Coronary artery (tissue), 2 donors: Measurements from ENCODE around the gene CHMP6.
"Not testable (repeated sequence)": the region's sequence is repeated elsewhere in the genome, so short reads cannot be mapped to it uniquely, and the experiment has no call there.

Source experiments
- DNase-seq: peaks from one replicate; pipeline ENCODE4 v3.0.0-alpha.2; 2017; ENCODE audit warnings: low spot score
- H3K27ac ChIP-seq, 2 donors: fragments of 200-600 bp; sonication (generic); one replicate each; pipeline ENCODE4 v1.5.1; 2016 to 2019
- H3K4me3 ChIP-seq: fragments of 200-600 bp; sonication (generic); 2 replicates; pipeline ENCODE4 v1.5.1; 2016; ENCODE audit warnings: mild to moderate bottlenecking, moderate library complexity
- TF ChIP-seq, protein P1 (sequence below): fragments of 200-600 bp; sonication (generic); IDR thresholded peaks from one replicate; pipeline ENCODE4 v1.5.1; 2019; ENCODE audit warnings: antibody characterized with exemption

The CHMP6 gene

DNA sequence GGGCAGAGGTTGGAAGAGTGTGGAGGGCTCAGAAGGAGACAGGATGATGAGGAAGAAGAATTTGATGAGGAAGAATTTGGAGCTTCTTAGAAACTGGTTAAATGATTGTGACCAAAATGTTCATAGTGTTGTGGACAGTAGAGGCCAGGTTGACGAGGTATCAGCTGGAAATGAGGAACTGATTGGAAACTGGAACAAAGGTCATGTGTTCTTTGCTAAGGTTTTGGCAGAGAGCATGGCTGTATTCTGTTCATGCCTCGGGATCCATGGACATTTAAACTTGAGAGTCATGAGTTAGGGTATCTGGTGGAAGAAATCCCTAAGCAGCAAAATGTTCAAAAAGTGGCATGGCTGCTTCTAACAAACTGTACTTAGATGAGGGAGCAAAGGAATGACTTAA lies 19.3 kb downstream of the CHMP6 start:
- no peak for DNase-seq
- no peak overlapping the region for H3K27ac ChIP-seq
- TF ChIP-seq, protein P1, sequence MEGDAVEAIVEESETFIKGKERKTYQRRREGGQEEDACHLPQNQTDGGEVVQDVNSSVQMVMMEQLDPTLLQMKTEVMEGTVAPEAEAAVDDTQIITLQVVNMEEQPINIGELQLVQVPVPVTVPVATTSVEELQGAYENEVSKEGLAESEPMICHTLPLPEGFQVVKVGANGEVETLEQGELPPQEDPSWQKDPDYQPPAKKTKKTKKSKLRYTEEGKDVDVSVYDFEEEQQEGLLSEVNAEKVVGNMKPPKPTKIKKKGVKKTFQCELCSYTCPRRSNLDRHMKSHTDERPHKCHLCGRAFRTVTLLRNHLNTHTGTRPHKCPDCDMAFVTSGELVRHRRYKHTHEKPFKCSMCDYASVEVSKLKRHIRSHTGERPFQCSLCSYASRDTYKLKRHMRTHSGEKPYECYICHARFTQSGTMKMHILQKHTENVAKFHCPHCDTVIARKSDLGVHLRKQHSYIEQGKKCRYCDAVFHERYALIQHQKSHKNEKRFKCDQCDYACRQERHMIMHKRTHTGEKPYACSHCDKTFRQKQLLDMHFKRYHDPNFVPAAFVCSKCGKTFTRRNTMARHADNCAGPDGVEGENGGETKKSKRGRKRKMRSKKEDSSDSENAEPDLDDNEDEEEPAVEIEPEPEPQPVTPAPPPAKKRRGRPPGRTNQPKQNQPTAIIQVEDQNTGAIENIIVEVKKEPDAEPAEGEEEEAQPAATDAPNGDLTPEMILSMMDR: no peak
- H3K4me3 ChIP-seq: no peak overlapping the region

DNA sequence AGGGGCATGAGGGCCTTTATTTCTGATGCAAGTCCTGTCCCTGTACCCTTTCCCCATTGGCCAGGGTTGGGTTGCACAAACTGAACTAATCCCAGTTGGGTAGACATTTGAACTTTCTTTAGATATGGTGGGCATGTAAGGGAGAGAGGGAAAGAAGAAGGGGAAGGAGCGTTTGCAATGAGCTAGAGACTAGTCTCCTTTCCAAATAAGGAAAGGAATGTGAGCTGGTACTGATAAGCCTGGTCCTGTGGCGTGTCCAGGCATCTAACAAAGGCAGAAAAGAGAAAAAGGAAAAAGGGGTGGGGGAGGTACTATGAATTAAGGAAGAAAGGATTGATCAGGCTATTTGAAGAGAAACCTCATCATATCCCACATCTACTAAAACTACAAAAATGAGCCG lies 20.3 kb downstream of the CHMP6 start:
- TF ChIP-seq, protein P1: no peak
- Histone ChIP-seq H3K4me3 (no peak overlapping the region), H3K27ac (no peak overlapping the region)
- no peak for DNase-seq

DNA sequence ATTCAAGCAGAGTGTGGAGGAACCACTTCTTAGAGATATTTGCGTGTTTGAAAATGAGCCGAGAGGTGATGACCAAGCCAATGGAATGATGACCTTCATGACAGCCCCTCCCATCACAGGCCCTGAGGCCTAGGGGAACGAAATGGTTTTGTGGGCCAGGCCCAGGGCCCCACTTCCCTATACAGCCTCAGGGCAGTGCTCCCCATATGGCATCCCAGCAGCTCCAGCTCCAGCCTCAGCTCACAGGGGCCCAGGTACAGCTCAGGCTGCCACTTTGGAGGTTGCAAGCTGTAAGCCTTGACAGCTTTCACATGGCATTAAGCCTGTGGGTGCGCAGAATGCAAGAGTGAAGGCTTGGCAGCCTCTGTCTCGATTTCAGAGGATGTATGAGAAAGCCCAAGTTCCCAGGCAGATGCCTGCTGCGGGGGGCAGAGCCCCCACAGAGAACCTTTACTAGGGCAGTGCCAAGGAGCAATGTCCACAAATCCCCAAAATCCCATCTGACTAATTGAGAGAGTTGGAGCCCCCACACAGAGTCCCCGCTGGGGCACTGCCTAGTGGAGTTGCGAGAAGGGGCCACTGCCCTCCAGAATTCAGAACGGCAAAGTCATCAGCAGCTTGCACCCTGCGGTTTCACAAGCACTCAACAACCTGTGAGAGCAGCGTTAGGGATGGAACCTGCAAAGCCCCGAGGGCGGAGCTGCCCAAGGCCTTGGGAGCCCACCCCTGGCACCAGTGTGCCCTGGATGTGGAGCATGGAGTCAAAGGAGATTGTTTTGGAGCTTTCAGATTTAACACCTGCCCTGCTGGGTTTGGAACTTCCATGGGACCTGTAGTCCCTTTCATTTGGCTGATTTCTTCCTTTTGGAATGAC lies 21.2 kb downstream of the CHMP6 start:
- TF ChIP-seq, protein P1: no peak
- no peak overlapping the region for H3K27ac ChIP-seq
- DNase-seq: no peak
- no peak overlapping the region for H3K4me3 ChIP-seq

DNA sequence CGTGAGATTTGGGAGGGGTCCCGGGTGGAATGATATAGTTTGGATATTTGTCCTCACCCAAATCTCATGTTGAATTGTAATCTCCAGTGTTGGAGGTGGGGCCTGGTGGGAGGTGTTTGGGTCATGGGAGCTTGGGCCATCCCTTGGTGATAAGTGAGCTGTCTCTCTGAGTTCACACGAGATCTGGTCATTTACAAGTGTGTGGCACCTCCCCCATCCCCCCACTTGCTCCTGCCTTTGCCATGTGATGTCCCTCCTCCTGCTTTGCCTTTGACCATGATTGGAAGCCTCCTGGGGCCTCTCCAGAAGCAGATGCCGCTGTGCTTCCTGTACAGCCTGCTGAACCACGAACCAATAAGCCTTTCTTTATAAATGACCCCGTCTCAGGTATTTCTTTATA lies 22.0 kb downstream of the CHMP6 start:
- no peak overlapping the region for H3K4me3 ChIP-seq
- no peak overlapping the region for H3K27ac ChIP-seq
- TF ChIP-seq, protein P1: no peak
- no peak for DNase-seq

GRCh38 chr17:81015136-81015535 lies 23.5 kb downstream of the CHMP6 start:
- TF ChIP-seq, protein P1: no peak
- H3K4me3 ChIP-seq: no peak overlapping the region

DNA sequence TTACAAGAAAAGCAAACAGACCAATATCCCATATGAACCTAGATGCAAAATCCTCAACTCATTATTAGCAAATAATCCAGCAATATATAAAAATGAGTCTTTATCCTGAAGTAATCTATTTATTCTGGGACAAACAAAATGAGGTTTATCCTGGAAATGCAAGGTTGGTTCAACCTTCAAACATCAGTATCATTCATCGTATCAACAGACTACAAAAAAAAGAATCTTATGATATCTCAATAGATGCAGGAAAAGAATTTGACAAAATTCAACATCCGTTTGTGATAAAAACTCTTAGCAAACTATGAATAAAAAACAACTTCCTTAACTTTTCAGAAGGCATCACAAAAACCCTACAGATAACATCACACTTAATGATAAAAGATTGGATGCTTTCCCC lies 24.9 kb downstream of the CHMP6 start:
- DNase-seq: no peak
- TF ChIP-seq, protein P1: no peak
- no peak overlapping the region for H3K4me3 ChIP-seq

More at GRCh38 chr17:81015136-81015535, 23.5 kb downstream of the CHMP6 start:
- no peak for DNase-seq
- no peak overlapping the region for H3K27ac ChIP-seq

DNA sequence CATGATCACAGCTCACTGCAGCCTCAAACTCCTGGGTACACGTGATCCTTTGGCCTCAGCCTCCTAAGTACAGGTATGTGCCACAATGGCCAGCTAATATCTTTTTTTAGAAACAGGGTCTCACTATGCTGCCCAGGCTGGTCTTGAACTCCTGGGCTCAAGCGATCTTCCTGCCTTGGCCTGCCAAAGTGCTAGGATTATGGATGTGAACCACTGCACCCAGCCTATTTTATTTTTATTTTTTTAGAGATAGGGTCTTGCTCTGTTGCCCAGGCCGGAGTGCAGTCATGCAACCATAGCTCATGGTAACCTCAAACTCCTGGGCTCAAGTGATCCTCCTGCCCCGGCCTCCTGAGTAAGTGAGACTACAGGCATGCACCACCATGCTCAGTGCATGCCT lies 25.7 kb downstream of the CHMP6 start:
- DNase-seq, H3K27ac ChIP-seq, H3K4me3 ChIP-seq: not testable (repeated sequence)

More for the DNA sequence above, 24.9 kb downstream of the CHMP6 start:
- no peak overlapping the region for H3K27ac ChIP-seq
